ENCODE measurements around the gene CDC37. TPM values are rescaled to one million over a fixed set of nuclear protein-coding genes. Genes with fewer than 3 reads are reported as not detected.

The CDC37 gene
- total RNA-seq, 4 donors from 2014 or later = 128 to 171 (median 152) TPM

Other genes starting within 250 kb of the CDC37 start
- gene DNMT1, start 208.6 kb downstream of the CDC37 start, total RNA-seq = 10 to 100 TPM; 29.5 to 80.6 (median 48.4) TPM
- gene S1PR2, start 172.2 kb downstream of the CDC37 start, total RNA-seq = 1 to 10 TPM; 1.6 to 6.1 (median 3.3) TPM
- gene MRPL4, start 151.3 kb downstream of the CDC37 start, total RNA-seq = 100 to 1,000 TPM in 2 of 4 donors, 10 to 100 TPM in 2; 77.6 to 105 (median 92.6) TPM
- 10 to 100 TPM in 1 of 4 donors, 1 to 10 TPM in 3; 5.4 to 26.4 (median 7.7) TPM for gene ICAM1, start 132.4 kb downstream of the CDC37 start, total RNA-seq
- under 1 TPM in 2 of 4 donors, not detected in 2; 0.29 to 0.76 TPM for gene ICAM4, start 116.6 kb downstream of the CDC37 start, total RNA-seq
- 1 to 10 TPM in 2 of 4 donors, under 1 TPM in 1, not detected in 1; 0.12 to 1.6 (median 1.3) TPM for gene ICAM5, start 113.6 kb downstream of the CDC37 start, total RNA-seq
- gene ZGLP1, start 93.7 kb downstream of the CDC37 start, total RNA-seq = 1 to 10 TPM in 2 of 4 donors, under 1 TPM in 2; 0.79 to 1.5 (median 1.2) TPM
- gene FDX2, start 87.5 kb downstream of the CDC37 start, total RNA-seq = 10 to 100 TPM in 2 of 4 donors, 1 to 10 TPM in 2; 8.0 to 20.7 (median 12.3) TPM
- gene RAVER1, start 70.0 kb downstream of the CDC37 start, total RNA-seq = 10 to 100 TPM; 13.8 to 26.8 (median 19.7) TPM
- gene ICAM3, start 63.9 kb downstream of the CDC37 start, total RNA-seq = 10 to 100 TPM in 1 of 4 donors, 1 to 10 TPM in 3; 4.3 to 22.7 (median 8.0) TPM
- gene TYK2, start 23.0 kb downstream of the CDC37 start, total RNA-seq = 10 to 100 TPM; 41.8 to 74.2 (median 50.7) TPM
- 1 to 10 TPM in 3 of 4 donors, under 1 TPM in 1; 0.87 to 7.1 (median 2.3) TPM for gene PDE4A, start 17.0 kb upstream of the CDC37 start, total RNA-seq
- gene KEAP1, start 99.8 kb upstream of the CDC37 start, total RNA-seq = 10 to 100 TPM; 66.2 to 86.9 (median 76.4) TPM
- gene S1PR5, start 113.9 kb upstream of the CDC37 start, total RNA-seq = 10 to 100 TPM in 3 of 4 donors, 1 to 10 TPM in 1; 8.9 to 27.2 (median 16.3) TPM
- gene ATG4D, start 140.4 kb upstream of the CDC37 start, total RNA-seq = 10 to 100 TPM; 46.5 to 59.3 (median 51.4) TPM
- gene KRI1, start 162.5 kb upstream of the CDC37 start, total RNA-seq = 10 to 100 TPM; 18.2 to 30.3 (median 23.9) TPM
- 10 to 100 TPM in 1 of 4 donors, 1 to 10 TPM in 3; 5.1 to 14.4 (median 6.2) TPM for gene CDKN2D, start 165.4 kb upstream of the CDC37 start, total RNA-seq
- gene AP1M2, start 183.8 kb upstream of the CDC37 start, total RNA-seq = 10 to 100 TPM; 24.8 to 67.0 (median 57.1) TPM
- 10 to 100 TPM; 59.7 to 82.8 (median 69.8) TPM for gene SLC44A2, start 222.0 kb upstream of the CDC37 start, total RNA-seq

Data from esophagus squamous epithelium (tissue), 4 donors.